Vein endothelial cell (primary cell): ENCODE data around the gene IRAK4. TPM values are rescaled to one million over a fixed set of nuclear protein-coding genes. Genes with fewer than 3 reads are reported as not detected.

Experiments
- total RNA-seq: library from RNA; depleted of rRNA; stranded (reverse); fragments of >200 nt; gene quantifications from 2 replicates; pipeline ENCODE4 v1.2.3, GENCODE V29; 2012

IRAK4 gene
- 17.6 and 22.7 TPM in 2 replicates for total RNA-seq

GRCh38 chr12:43758728-43759563 is at the start of gene IRAK4, which contains the start of gene PUS7L:
TSS of gene IRAK4 (plus strand) at chr12:43758951. CDS start at chr12:43768112, 9,161 bp downstream.
TSS of gene PUS7L (minus strand) at chr12:43758790. CDS start at chr12:43755245, 3,545 bp downstream.

GRCh38 chr12:43805860-43806736 is 47.3 kb downstream of the IRAK4 start, which contains the start of gene TWF1:
TSS of gene TWF1 (minus strand) at chr12:43806317. CDS start at chr12:43806245, 72 bp downstream.

GRCh38 chr12:43835656-43836474 is 77.1 kb downstream of the IRAK4 start, which contains the start of gene TMEM117:
TSS of gene TMEM117 (plus strand) at chr12:43836081.

Other genes with a start within 250 kb of the IRAK4 start
- gene ADAMTS20, start 206.7 kb upstream of the IRAK4 start, total RNA-seq: not detected in 2 replicates
- gene PUS7L, start 161 bp upstream of the IRAK4 start, total RNA-seq: 13.7 and 15.6 TPM in 2 replicates
- 133 and 146 TPM in 2 replicates for gene TWF1, start 47.4 kb downstream of the IRAK4 start, total RNA-seq
- gene TMEM117, start 77.1 kb downstream of the IRAK4 start, total RNA-seq: 2.6 and 3.7 TPM in 2 replicates